Thyroid gland (tissue), 4 donors: Measurements from ENCODE around the gene RTN4. TPM values are rescaled to one million over a fixed set of nuclear protein-coding genes. Genes with fewer than 3 reads are reported as not detected.
"Not testable (repeated sequence)": the region's sequence is repeated elsewhere in the genome, so short reads cannot be mapped to it uniquely, and the experiment has no call there.

Experiments used
- DNase-seq, 2 donors: peaks; one replicate each; pipeline ENCODE4 v3.0.0-alpha.2; 2019
- H3K27ac ChIP-seq, 3 donors: fragments of 200-600 bp; sonication (generic); 1 replicate in 2 of 3; 2 replicates in 1 of 3; pipeline ENCODE4 v1.5.1; 2016 to 2019; ENCODE audit warnings: mild to moderate bottlenecking in 1 of 3, moderate library complexity in 1 of 3
- H3K27me3 ChIP-seq: fragments of 200-600 bp; sonication (generic); one replicate; pipeline ENCODE4 v1.5.1; 2019
- H3K36me3 ChIP-seq, 2 donors: fragments of 200-600 bp; sonication (generic); one replicate each; pipeline ENCODE4 v1.5.1; 2016 to 2019
- H3K4me1 ChIP-seq, 2 donors: fragments of 200-600 bp; sonication (generic); one replicate each; pipeline ENCODE4 v1.5.1; 2017 to 2019
- H3K4me3 ChIP-seq, 3 donors: fragments of 200-600 bp; sonication (generic); replicated peaks in 1 of 3; 1 replicate in 2 of 3; 2 replicates in 1 of 3; pipeline ENCODE4 v1.5.1; 2016; ENCODE audit warnings: mild to moderate bottlenecking in 1 of 3
- H3K9me3 ChIP-seq: fragments of 200-600 bp; sonication (generic); one replicate; pipeline ENCODE4 v1.5.1; 2017
- CTCF ChIP-seq, 6 experiments: fragments of 200-600 bp in 3 of 6; fragments of 450-650 bp in 3 of 6; sonication (generic) in 3 of 6; IDR thresholded peaks; one replicate each; pipeline ENCODE4 v1.5.1; 2016 to 2019; ENCODE audit warnings: antibody characterized with exemption in 6 of 6, mild to moderate bottlenecking in 2 of 6, inconsistent platforms in 1 of 6, moderate library complexity in 1 of 6
- POLR2A ChIP-seq, 2 donors: fragments of 450-650 bp; IDR thresholded peaks; one replicate each; pipeline ENCODE4 v1.6.1; 2017; ENCODE audit warnings: antibody characterized with exemption in 2 of 2, mild to moderate bottlenecking in 2 of 2, moderate library complexity in 1 of 2
- WGBS, 2 donors: methylation state at CpG; one replicate each; pipeline ENCODE4 v1.1.5; 2017; 5-methylcytosine and 5-hydroxymethylcytosine counted together
- intact Hi-C: fragments of 100-400 bp; cut with DNase I; formaldehyde crosslinking; loops from one replicate; pipeline ENCODE4 v1.15.1; 2023
- total RNA-seq, 4 donors: library from RNA; depleted of rRNA; stranded (reverse); fragments of >200 nt; gene quantifications; one replicate each; pipeline ENCODE4 v1.2.3, GENCODE V29; 2016

RTN4 gene
- total RNA-seq, 4 donors from 2014 or later, result 144 to 256 (median 180) TPM

GRCh38 chr2:55000341-55000740 is 49.9 kb downstream of the RTN4 start:
- peaks cover 19 to 25% of the 10 kb centered on the region in 2 donors for H3K4me1 ChIP-seq
- no peaks in the 10 kb centered on the region for H3K27me3 ChIP-seq

GRCh38 chr2:54999182-54999581 is 51.1 kb downstream of the RTN4 start:
- no peaks in the 10 kb centered on the region for H3K36me3 ChIP-seq
- H3K9me3 ChIP-seq, result no peaks in the 10 kb centered on the region
- H3K27me3 ChIP-seq, result no peaks in the 10 kb centered on the region
- DNase-seq, result peak; percentile 9 to 30
- H3K27ac ChIP-seq, result peak overlapping the region; percentile 11 to 24 (median 22)
- TF ChIP-seq CTCF (IDR thresholded peaks at IDR 0.05), result no peak
- TF ChIP-seq POLR2A (IDR thresholded peaks at IDR 0.05), result no peak
- peaks cover 19 to 25% of the 10 kb centered on the region in 2 donors for H3K4me1 ChIP-seq
- WGBS, 2 donors, result 22 to 30% methylated on average over 3 of the region's 3 CpGs
- H3K4me3 ChIP-seq, result no peak overlapping the region
- intact Hi-C loops, result no loop called here

More at GRCh38 chr2:55000341-55000740, 49.9 kb downstream of the RTN4 start:
- Histone ChIP-seq H3K27ac (no peak overlapping the region), H3K36me3 (no peaks in the 10 kb centered on the region), H3K4me3 (no peak overlapping the region), H3K9me3 (no peaks in the 10 kb centered on the region)
- TF ChIP-seq POLR2A (IDR thresholded peaks at IDR 0.05), result no peak
- no peak for TF ChIP-seq CTCF (IDR thresholded peaks at IDR 0.05)
- WGBS, 2 donors, result 85 to 86% methylated on average over 4 of the region's 4 CpGs
- DNase-seq, result no peak
- intact Hi-C loops, result no loop called here

- WGBS, 2 donors, result 84 to 90% methylated on average over 1 of the region's 1 CpG
- no peaks in the 10 kb centered on the region for H3K9me3 ChIP-seq
- H3K27ac ChIP-seq, result no peak overlapping the region
- TF ChIP-seq CTCF (IDR thresholded peaks at IDR 0.05), result no peak
- no peak for TF ChIP-seq POLR2A (IDR thresholded peaks at IDR 0.05)
- DNase-seq, result no peak
- H3K4me1 ChIP-seq, result peaks cover 19 to 25% of the 10 kb centered on the region in 2 donors
- no peaks in the 10 kb centered on the region for H3K27me3 ChIP-seq
- H3K36me3 ChIP-seq, result no peaks in the 10 kb centered on the region
- no peak overlapping the region for H3K4me3 ChIP-seq
- intact Hi-C loops, result no loop called here
Observed at GRCh38 chr2:54997826-54998225, 52.4 kb downstream of the RTN4 start.

GRCh38 chr2:54995553-54995952 is 54.7 kb downstream of the RTN4 start:
- DNase-seq, result no peak
- Histone ChIP-seq H3K4me3 (no peak overlapping the region), H3K36me3 (no peaks in the 10 kb centered on the region), H3K27me3 (no peaks in the 10 kb centered on the region), H3K4me1 (peaks cover 12 to 25% of the 10 kb centered on the region in 2 donors), H3K27ac (no peak overlapping the region), H3K9me3 (no peaks in the 10 kb centered on the region)
- TF ChIP-seq POLR2A (IDR thresholded peaks at IDR 0.05) (no peak), CTCF (IDR thresholded peaks at IDR 0.05) (no peak)
- intact Hi-C loops, result no loop called here
- 97 to 98% methylated on average over 3 of the region's 3 CpGs for WGBS, 2 donors

GRCh38 chr2:54990694-54991093 is 59.6 kb downstream of the RTN4 start:
- H3K27ac ChIP-seq, H3K9me3 ChIP-seq, DNase-seq, H3K27me3 ChIP-seq, H3K36me3 ChIP-seq, H3K4me3 ChIP-seq, intact Hi-C loops: not testable (repeated sequence)
- H3K4me1 ChIP-seq, result peaks cover 6 to 15% of the 10 kb centered on the region in 2 donors
- 95 to 97% methylated on average over 19 of the region's 19 CpGs for WGBS, 2 donors

- WGBS, 2 donors, result 61% methylated on average over 3 of the region's 3 CpGs
- Histone ChIP-seq H3K36me3 (peaks cover 0 to 5% of the 10 kb centered on the region in 2 donors), H3K4me1 (peaks cover 8 to 17% of the 10 kb centered on the region in 2 donors), H3K27ac (no peak overlapping the region), H3K9me3 (no peaks in the 10 kb centered on the region), H3K4me3 (no peak overlapping the region), H3K27me3 (no peaks in the 10 kb centered on the region)
- DNase-seq, result no peak
- no peak for TF ChIP-seq POLR2A (IDR thresholded peaks at IDR 0.05)
- intact Hi-C loops, result no loop called here
Observed at GRCh38 chr2:54988612-54989011, 61.6 kb downstream of the RTN4 start.
